SK-N-SH treated with all-trans-retinoic acid at 6 μM for 48 hours (cell line): Measurements from ENCODE around the gene ATR.

Experiments used
- ARNTL ChIP-seq: fragments of 450-650 bp; formaldehyde crosslinking; IDR thresholded peaks from 2 replicates; pipeline ENCODE4 v1.5.0; 2020; ENCODE audit warnings: low read depth, mild to moderate bottlenecking, moderate library complexity, borderline replicate concordance
- CREB5 ChIP-seq: fragments of 250-450 bp; sonication (Bioruptor Pico); IDR thresholded peaks from 2 replicates; pipeline ENCODE4 v1.5.1; 2020; ENCODE audit warnings: low read depth, mild to moderate bottlenecking, moderate library complexity
- ESRRG ChIP-seq: fragments of 250-450 bp; sonication (Bioruptor Pico); IDR thresholded peaks from 2 replicates; pipeline ENCODE4 v1.6.1; 2021; ENCODE audit warnings: mild to moderate bottlenecking
- GLIS3 ChIP-seq: fragments of 250-450 bp; sonication (Bioruptor Pico); IDR thresholded peaks from 2 replicates; pipeline ENCODE4 v1.5.0; 2020; ENCODE audit warnings: mild to moderate bottlenecking, moderate library complexity
- OSR1 ChIP-seq: fragments of 250-450 bp; sonication (Bioruptor Pico); IDR thresholded peaks from 2 replicates; pipeline ENCODE4 v1.8.0; 2022; ENCODE audit warnings: moderate library complexity, mild to moderate bottlenecking, inconsistent platforms
- PATZ1 ChIP-seq: fragments of 250-450 bp; sonication (Bioruptor Pico); IDR thresholded peaks from 2 replicates; pipeline ENCODE4 v1.8.0; 2020; ENCODE audit warnings: mild to moderate bottlenecking, moderate library complexity, borderline replicate concordance
- ZFP30 ChIP-seq: fragments of 450-650 bp; formaldehyde crosslinking; IDR thresholded peaks from 2 replicates; pipeline ENCODE4 v1.5.0; 2022; ENCODE audit warnings: mild to moderate bottlenecking, moderate library complexity
- ZNF70 ChIP-seq: fragments of 450-650 bp; formaldehyde crosslinking; IDR thresholded peaks from 2 replicates; pipeline ENCODE4 v1.5.0; 2020; ENCODE audit warnings: mild to moderate bottlenecking, moderate library complexity

- TF ChIP-seq ESRRG = no peak
- no peak for TF ChIP-seq ARNTL (CRISPR knock-in tag)
- no peak for TF ChIP-seq ZFP30 (CRISPR knock-in tag)
- no peak for TF ChIP-seq CREB5 (CRISPR knock-in tag)
- TF ChIP-seq PATZ1 (CRISPR knock-in tag) = no peak
- TF ChIP-seq ZNF70 (CRISPR knock-in tag) = no peak
- no peak for TF ChIP-seq GLIS3 (CRISPR knock-in tag)
- no peak for TF ChIP-seq OSR1 (CRISPR knock-in tag)
Measured at GRCh38 chr3:142577696-142578328, 721 bp downstream of the ATR start.
